Liver (tissue), 3 donors: ENCODE data around the gene CALML3.

ENCODE experiments used
- EGR1 ChIP-seq, 2 donors: IDR thresholded peaks; 2 replicates each; pipeline ENCODE4 v1.6.1; 2016 to 2018; ENCODE audit warnings: antibody characterized with exemption in 2 of 2, low read depth in 2 of 2
- FOXA1 ChIP-seq: IDR thresholded peaks from 2 replicates; pipeline ENCODE4 v1.6.1; 2016; ENCODE audit warnings: antibody characterized with exemption
- HNF4A ChIP-seq, 2 donors: conservative IDR thresholded peaks; 2 replicates each; pipeline ENCODE4 v1.6.1; 2016; ENCODE audit warnings: antibody characterized with exemption in 2 of 2, mild to moderate bottlenecking in 2 of 2
- HNF4G ChIP-seq: IDR thresholded peaks from 2 replicates; pipeline ENCODE4 v1.6.1; 2016; ENCODE audit warnings: antibody characterized with exemption
- JUND ChIP-seq, 2 donors: IDR thresholded peaks; 2 replicates each; pipeline ENCODE4 v1.6.1; 2016; ENCODE audit warnings: antibody characterized with exemption in 2 of 2
- RAD21 ChIP-seq, 2 donors: IDR thresholded peaks; 2 replicates each; pipeline ENCODE4 v1.6.1; 2016; ENCODE audit warnings: antibody characterized with exemption in 2 of 2, mild to moderate bottlenecking in 2 of 2
- SP1 ChIP-seq: IDR thresholded peaks from 2 replicates; pipeline ENCODE4 v1.6.1; 2018; ENCODE audit warnings: antibody characterized with exemption, mild to moderate bottlenecking
- TAF1 ChIP-seq: conservative IDR thresholded peaks from 2 replicates; pipeline ENCODE4 v1.6.1; 2016; ENCODE audit warnings: antibody characterized with exemption, mild to moderate bottlenecking
- YY1 ChIP-seq: IDR thresholded peaks from 2 replicates; pipeline ENCODE4 v1.6.1; 2016; ENCODE audit warnings: antibody characterized with exemption, mild to moderate bottlenecking
- TF ChIP-seq, protein P1 (sequence below): fragments of 150-350 bp; IDR thresholded peaks from 2 replicates; pipeline ENCODE4 v1.5.1; 2017; ENCODE audit warnings: improper control_type of control experiment, low read depth, low read length; ENCODE audit not compliant: missing input control
- TF ChIP-seq, protein P2 (sequence below): IDR thresholded peaks from 2 replicates; pipeline ENCODE4 v1.6.1; 2016; ENCODE audit warnings: antibody characterized with exemption
- TF ChIP-seq, protein P3 (sequence below): IDR thresholded peaks from 2 replicates; pipeline ENCODE4 v1.6.1; 2016; ENCODE audit warnings: antibody characterized with exemption, mild to moderate bottlenecking
- donor health status: healthy.
- donor health status: healthy.

DNA sequence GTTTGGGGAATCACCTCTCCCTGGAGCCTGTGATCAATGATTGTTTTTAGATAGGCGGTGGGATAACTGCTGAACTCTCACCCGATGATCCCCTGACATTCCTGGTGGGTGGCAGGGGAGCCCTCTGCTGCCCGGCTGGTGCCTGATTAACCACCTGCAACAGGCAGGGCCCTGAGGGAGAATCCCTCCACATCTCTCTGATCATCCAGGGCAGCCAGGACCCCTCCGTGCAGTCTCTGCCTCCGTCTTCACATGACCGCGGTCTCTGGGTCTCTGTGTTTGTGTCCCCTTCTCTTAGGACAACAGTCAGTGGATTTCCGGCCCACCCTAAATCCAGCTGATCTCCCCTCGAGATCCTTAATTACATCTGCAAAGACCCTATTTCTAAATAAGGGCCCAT is 42.7 kb upstream of the CALML3 start:
- TF ChIP-seq HNF4A (conservative IDR thresholded peaks at IDR 0.05): no peak
- TF ChIP-seq, protein P1, sequence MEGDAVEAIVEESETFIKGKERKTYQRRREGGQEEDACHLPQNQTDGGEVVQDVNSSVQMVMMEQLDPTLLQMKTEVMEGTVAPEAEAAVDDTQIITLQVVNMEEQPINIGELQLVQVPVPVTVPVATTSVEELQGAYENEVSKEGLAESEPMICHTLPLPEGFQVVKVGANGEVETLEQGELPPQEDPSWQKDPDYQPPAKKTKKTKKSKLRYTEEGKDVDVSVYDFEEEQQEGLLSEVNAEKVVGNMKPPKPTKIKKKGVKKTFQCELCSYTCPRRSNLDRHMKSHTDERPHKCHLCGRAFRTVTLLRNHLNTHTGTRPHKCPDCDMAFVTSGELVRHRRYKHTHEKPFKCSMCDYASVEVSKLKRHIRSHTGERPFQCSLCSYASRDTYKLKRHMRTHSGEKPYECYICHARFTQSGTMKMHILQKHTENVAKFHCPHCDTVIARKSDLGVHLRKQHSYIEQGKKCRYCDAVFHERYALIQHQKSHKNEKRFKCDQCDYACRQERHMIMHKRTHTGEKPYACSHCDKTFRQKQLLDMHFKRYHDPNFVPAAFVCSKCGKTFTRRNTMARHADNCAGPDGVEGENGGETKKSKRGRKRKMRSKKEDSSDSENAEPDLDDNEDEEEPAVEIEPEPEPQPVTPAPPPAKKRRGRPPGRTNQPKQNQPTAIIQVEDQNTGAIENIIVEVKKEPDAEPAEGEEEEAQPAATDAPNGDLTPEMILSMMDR: no peak
- TF ChIP-seq, protein P2, sequence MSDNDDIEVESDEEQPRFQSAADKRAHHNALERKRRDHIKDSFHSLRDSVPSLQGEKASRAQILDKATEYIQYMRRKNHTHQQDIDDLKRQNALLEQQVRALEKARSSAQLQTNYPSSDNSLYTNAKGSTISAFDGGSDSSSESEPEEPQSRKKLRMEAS: no peak
- TF ChIP-seq HNF4G: no peak
- no peak for TF ChIP-seq JUND (IDR thresholded peaks at IDR 0.05)
- TF ChIP-seq SP1: no peak
- TF ChIP-seq TAF1: no peak
- TF ChIP-seq, protein P3, sequence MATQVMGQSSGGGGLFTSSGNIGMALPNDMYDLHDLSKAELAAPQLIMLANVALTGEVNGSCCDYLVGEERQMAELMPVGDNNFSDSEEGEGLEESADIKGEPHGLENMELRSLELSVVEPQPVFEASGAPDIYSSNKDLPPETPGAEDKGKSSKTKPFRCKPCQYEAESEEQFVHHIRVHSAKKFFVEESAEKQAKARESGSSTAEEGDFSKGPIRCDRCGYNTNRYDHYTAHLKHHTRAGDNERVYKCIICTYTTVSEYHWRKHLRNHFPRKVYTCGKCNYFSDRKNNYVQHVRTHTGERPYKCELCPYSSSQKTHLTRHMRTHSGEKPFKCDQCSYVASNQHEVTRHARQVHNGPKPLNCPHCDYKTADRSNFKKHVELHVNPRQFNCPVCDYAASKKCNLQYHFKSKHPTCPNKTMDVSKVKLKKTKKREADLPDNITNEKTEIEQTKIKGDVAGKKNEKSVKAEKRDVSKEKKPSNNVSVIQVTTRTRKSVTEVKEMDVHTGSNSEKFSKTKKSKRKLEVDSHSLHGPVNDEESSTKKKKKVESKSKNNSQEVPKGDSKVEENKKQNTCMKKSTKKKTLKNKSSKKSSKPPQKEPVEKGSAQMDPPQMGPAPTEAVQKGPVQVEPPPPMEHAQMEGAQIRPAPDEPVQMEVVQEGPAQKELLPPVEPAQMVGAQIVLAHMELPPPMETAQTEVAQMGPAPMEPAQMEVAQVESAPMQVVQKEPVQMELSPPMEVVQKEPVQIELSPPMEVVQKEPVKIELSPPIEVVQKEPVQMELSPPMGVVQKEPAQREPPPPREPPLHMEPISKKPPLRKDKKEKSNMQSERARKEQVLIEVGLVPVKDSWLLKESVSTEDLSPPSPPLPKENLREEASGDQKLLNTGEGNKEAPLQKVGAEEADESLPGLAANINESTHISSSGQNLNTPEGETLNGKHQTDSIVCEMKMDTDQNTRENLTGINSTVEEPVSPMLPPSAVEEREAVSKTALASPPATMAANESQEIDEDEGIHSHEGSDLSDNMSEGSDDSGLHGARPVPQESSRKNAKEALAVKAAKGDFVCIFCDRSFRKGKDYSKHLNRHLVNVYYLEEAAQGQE: no peak
- no peak for TF ChIP-seq FOXA1
- no peak for TF ChIP-seq EGR1 (IDR thresholded peaks at IDR 0.05; ENCODE audit: low read depth in 2 of 2)
- no peak for TF ChIP-seq RAD21 (IDR thresholded peaks at IDR 0.05)
- no peak for TF ChIP-seq YY1
